Left kidney (tissue), 8 donors: ENCODE data around the gene SERINC3. TPM values are rescaled to one million over a fixed set of nuclear protein-coding genes. Genes with fewer than 3 reads are reported as not detected.
"Not testable (repeated sequence)": the region's sequence is repeated elsewhere in the genome, so short reads cannot be mapped to it uniquely, and the experiment has no call there.

Source experiments
- DNase-seq: peaks from one replicate; pipeline ENCODE4 v3.0.0-alpha.2; 2013
- long read RNA-seq, 8 donors: transcript quantifications; one replicate each; lab custom pipeline, GENCODE V29; 2026
- polyA plus RNA-seq: library from polyadenylated mRNA; unstranded; fragments of 120-200 nt; gene quantifications from one replicate; pipeline ENCODE4 v1.2.1, GENCODE V29; 2013; ENCODE audit not compliant: insufficient read length

SERINC3 gene
- 68.4 TPM for polyA plus RNA-seq
- long read RNA-seq, donor 1, full-length matches to known transcripts = 22 of 27 reads
- long read RNA-seq, donor 1, partial matches to known transcripts = 5 of 27 reads
- long read RNA-seq, donor 1, other reads (novel, unspliced or antisense) = 0 of 27 reads
- long read RNA-seq, donor 2, full-length matches to known transcripts = 25 of 30 reads
- long read RNA-seq, donor 2, partial matches to known transcripts = 5 of 30 reads
- long read RNA-seq, donor 2, other reads (novel, unspliced or antisense) = 0 of 30 reads
- long read RNA-seq, donor 3, full-length matches to known transcripts = 10 of 15 reads
- long read RNA-seq, donor 3, partial matches to known transcripts = 5 of 15 reads
- long read RNA-seq, donor 3, other reads (novel, unspliced or antisense) = 0 of 15 reads
- long read RNA-seq, donor 4 = 0 reads
- long read RNA-seq, donor 5, full-length matches to known transcripts = 24 of 36 reads
- long read RNA-seq, donor 5, partial matches to known transcripts = 12 of 36 reads
- long read RNA-seq, donor 5, other reads (novel, unspliced or antisense) = 0 of 36 reads
- long read RNA-seq, donor 6, full-length matches to known transcripts = 22 of 27 reads
- long read RNA-seq, donor 6, partial matches to known transcripts = 5 of 27 reads
- long read RNA-seq, donor 6, other reads (novel, unspliced or antisense) = 0 of 27 reads
- long read RNA-seq, donor 7, full-length matches to known transcripts = 33 of 54 reads
- long read RNA-seq, donor 7, partial matches to known transcripts = 21 of 54 reads
- long read RNA-seq, donor 7, other reads (novel, unspliced or antisense) = 0 of 54 reads
- long read RNA-seq, donor 8, full-length matches to known transcripts = 13 of 13 reads
- long read RNA-seq, donor 8, partial matches to known transcripts = 0 of 13 reads
- long read RNA-seq, donor 8, other reads (novel, unspliced or antisense) = 0 of 13 reads

GRCh38 chr20:44521484-44522481, at the start of gene SERINC3:
Gene SERINC3, minus strand, starts transcription at chr20:44522070. Its CDS starts 119 bp downstream, at chr20:44521951.
- peak; percentile 93 for DNase-seq

GRCh38 chr20:44571362-44571988, 49.6 kb upstream of the SERINC3 start:
- DNase-seq = no peak

GRCh38 chr20:44570367-44570766, 48.5 kb upstream of the SERINC3 start:
- no peak for DNase-seq

- DNase-seq = no peak
Measured at GRCh38 chr20:44566811-44567210, 44.9 kb upstream of the SERINC3 start.

GRCh38 chr20:44566018-44566417, 44.1 kb upstream of the SERINC3 start:
- DNase-seq = no peak

- DNase-seq = no peak
Measured at GRCh38 chr20:44561876-44562275, 40.0 kb upstream of the SERINC3 start.

GRCh38 chr20:44560818-44561217, 38.9 kb upstream of the SERINC3 start:
- DNase-seq = not testable (repeated sequence)

GRCh38 chr20:44560229-44560628, 38.4 kb upstream of the SERINC3 start:
- no peak for DNase-seq

GRCh38 chr20:44559302-44559701, 37.4 kb upstream of the SERINC3 start:
- DNase-seq = no peak

GRCh38 chr20:44552950-44553908, 31.4 kb upstream of the SERINC3 start:
- DNase-seq = no peak

GRCh38 chr20:44552568-44552949, 30.7 kb upstream of the SERINC3 start:
- no peak for DNase-seq

- DNase-seq = no peak
Measured at GRCh38 chr20:44552050-44552449, 30.2 kb upstream of the SERINC3 start.

GRCh38 chr20:44549123-44549522, 27.3 kb upstream of the SERINC3 start:
- DNase-seq = no peak

- no peak for DNase-seq
Measured at GRCh38 chr20:44547419-44547818, 25.5 kb upstream of the SERINC3 start.

- DNase-seq = no peak
Measured at GRCh38 chr20:44544263-44544662, 22.4 kb upstream of the SERINC3 start.

GRCh38 chr20:44543358-44543757, 21.5 kb upstream of the SERINC3 start:
- no peak for DNase-seq

GRCh38 chr20:44542890-44543289, 21.0 kb upstream of the SERINC3 start:
- no peak for DNase-seq

- DNase-seq = no peak
Measured at GRCh38 chr20:44541992-44542391, 20.1 kb upstream of the SERINC3 start.

GRCh38 chr20:44540834-44541233, 19.0 kb upstream of the SERINC3 start:
- DNase-seq = no peak

- no peak for DNase-seq
Measured at GRCh38 chr20:44537993-44538392, 16.1 kb upstream of the SERINC3 start.
